OCI-LY3 (cell line): Measurements from ENCODE around the gene GID4.

Experiments
- H2AFZ ChIP-seq: fragments of 200-600, 300-600 bp; shearing (Covaris generic); 2 replicates; pipeline ENCODE4 v1.6.0; 2014; ENCODE audit warnings: antibody characterized with exemption, low read depth, low read length
- H3K27ac ChIP-seq: fragments of 200-600, 300-600 bp; sonication (generic); 2 replicates; pipeline ENCODE4 v1.5.1; 2014; ENCODE audit warnings: mild to moderate bottlenecking, low read length, moderate library complexity, mixed read lengths
- H3K27me3 ChIP-seq: fragments of 200-600, 300-600 bp; sonication (generic); 2 replicates; pipeline ENCODE4 v1.6.1; 2014; ENCODE audit warnings: low read depth, low read length, mixed read lengths
- H3K36me3 ChIP-seq: fragments of 200-600, 300-600 bp; sonication (generic); replicated peaks from 2 replicates; pipeline ENCODE3; 2014; ENCODE audit warnings: low read depth, low read length, mixed read lengths
- H3K4me1 ChIP-seq: fragments of 300-600, 200-600 bp; sonication (generic); 2 replicates; pipeline ENCODE4 v1.6.1; 2014; ENCODE audit warnings: low read length, mixed read lengths
- H3K4me2 ChIP-seq: fragments of 200-600, 300-600 bp; sonication (generic); 2 replicates; pipeline ENCODE4 v1.6.1; 2014; ENCODE audit warnings: low read length, mixed read lengths
- H3K4me3 ChIP-seq: fragments of 300-600, 200-600 bp; sonication (generic); 2 replicates; pipeline ENCODE4 v1.5.1; 2014; ENCODE audit warnings: antibody characterized with exemption, mild to moderate bottlenecking, low read length, moderate library complexity
- H3K79me2 ChIP-seq: fragments of 300-600, 200-600 bp; shearing (Covaris generic); 2 replicates; pipeline ENCODE4 v1.6.1; 2014; ENCODE audit warnings: mild to moderate bottlenecking, low read length, mixed read lengths
- H3K9ac ChIP-seq: fragments of 300-600, 200-600 bp; shearing (Covaris generic); 2 replicates; pipeline ENCODE4 v1.6.0; 2014; ENCODE audit warnings: mild to moderate bottlenecking, low read length, moderate library complexity
- H3K9me3 ChIP-seq: fragments of 200-600, 300-600 bp; shearing (Covaris generic); 2 replicates; pipeline ENCODE4 v1.6.1; 2014; ENCODE audit warnings: low read length, mixed read lengths; ENCODE audit not compliant: insufficient read depth
- H4K20me1 ChIP-seq: fragments of 200-600, 300-600 bp; sonication (generic); 2 replicates; pipeline ENCODE4 v1.6.1; 2016; ENCODE audit warnings: low read length, mixed read lengths; ENCODE audit not compliant: insufficient read depth
- CTCF ChIP-seq: fragments of 200-600, 300-600 bp; sonication (generic); IDR thresholded peaks from 2 replicates; pipeline ENCODE4 v1.5.1; 2014; ENCODE audit warnings: antibody characterized with exemption, low read length, low read depth
- EZH2phosphoT487 ChIP-seq: fragments of 200-600 bp; shearing (Covaris generic); IDR thresholded peaks from 2 replicates; pipeline ENCODE4 v1.6.1; 2018; ENCODE audit warnings: antibody characterized with exemption, mixed run types, low read depth

The GID4 gene

GRCh38 chr17:18074566-18075272, 35.5 kb downstream of the GID4 start:
- Histone ChIP-seq H3K4me3 (no peak overlapping the region), H3K9me3 (no peaks in the 10 kb centered on the region), H3K27me3 (no peaks in the 10 kb centered on the region), H3K4me1 (no peaks in the 10 kb centered on the region), H4K20me1 (no peaks in the 10 kb centered on the region), H3K27ac (no peak overlapping the region), H3K9ac (no peak overlapping the region), H3K4me2 (no peak overlapping the region), H3K36me3 (no peaks in the 10 kb centered on the region), H3K79me2 (no peaks in the 10 kb centered on the region), H2AFZ (no peak overlapping the region)
- TF ChIP-seq CTCF (no peak), EZH2phosphoT487 (no peak)

- Histone ChIP-seq H4K20me1 (no peaks in the 10 kb centered on the region), H3K27ac (no peak overlapping the region), H3K36me3 (no peaks in the 10 kb centered on the region), H3K4me3 (no peak overlapping the region), H3K4me2 (no peak overlapping the region), H3K27me3 (no peaks in the 10 kb centered on the region), H3K4me1 (no peaks in the 10 kb centered on the region), H3K79me2 (no peaks in the 10 kb centered on the region), H2AFZ (no peak overlapping the region), H3K9ac (no peak overlapping the region), H3K9me3 (no peaks in the 10 kb centered on the region)
- no peak for TF ChIP-seq CTCF
- TF ChIP-seq EZH2phosphoT487 = no peak
These were observed 37.7 kb downstream of the GID4 start for GRCh38 chr17:18076936-18077335.

- Histone ChIP-seq H3K4me2 (no peak overlapping the region), H3K27ac (no peak overlapping the region), H3K9ac (no peak overlapping the region), H3K27me3 (no peaks in the 10 kb centered on the region), H3K9me3 (no peaks in the 10 kb centered on the region), H3K4me3 (no peak overlapping the region), H2AFZ (no peak overlapping the region), H3K4me1 (no peaks in the 10 kb centered on the region), H4K20me1 (no peaks in the 10 kb centered on the region), H3K79me2 (no peaks in the 10 kb centered on the region), H3K36me3 (no peaks in the 10 kb centered on the region)
- TF ChIP-seq CTCF (no peak), EZH2phosphoT487 (no peak)
These were observed 40.3 kb downstream of the GID4 start for GRCh38 chr17:18079543-18079942.

- no peak overlapping the region for H2AFZ ChIP-seq
- no peak overlapping the region for H3K9ac ChIP-seq
- H3K4me2 ChIP-seq = no peak overlapping the region
- no peaks in the 10 kb centered on the region for H3K9me3 ChIP-seq
- no peak overlapping the region for H3K27ac ChIP-seq
- TF ChIP-seq CTCF (no peak), EZH2phosphoT487 (no peak)
- no peak overlapping the region for H3K4me3 ChIP-seq
- no peaks in the 10 kb centered on the region for H4K20me1 ChIP-seq
- peaks cover 15% of the 10 kb centered on the region for H3K79me2 ChIP-seq
- no peaks in the 10 kb centered on the region for H3K4me1 ChIP-seq
- no peaks in the 10 kb centered on the region for H3K27me3 ChIP-seq
- H3K36me3 ChIP-seq = no peaks in the 10 kb centered on the region
These were observed 45.0 kb downstream of the GID4 start for GRCh38 chr17:18084256-18084655.
